Measurements from ENCODE around the gene RAP1A. TPM values are rescaled to one million over a fixed set of nuclear protein-coding genes. Genes with fewer than 3 reads are reported as not detected.

The RAP1A gene
- total and polyA plus RNA-seq, 2 experiments from 2014 or later = 37.6 to 40.0 TPM

DNA sequence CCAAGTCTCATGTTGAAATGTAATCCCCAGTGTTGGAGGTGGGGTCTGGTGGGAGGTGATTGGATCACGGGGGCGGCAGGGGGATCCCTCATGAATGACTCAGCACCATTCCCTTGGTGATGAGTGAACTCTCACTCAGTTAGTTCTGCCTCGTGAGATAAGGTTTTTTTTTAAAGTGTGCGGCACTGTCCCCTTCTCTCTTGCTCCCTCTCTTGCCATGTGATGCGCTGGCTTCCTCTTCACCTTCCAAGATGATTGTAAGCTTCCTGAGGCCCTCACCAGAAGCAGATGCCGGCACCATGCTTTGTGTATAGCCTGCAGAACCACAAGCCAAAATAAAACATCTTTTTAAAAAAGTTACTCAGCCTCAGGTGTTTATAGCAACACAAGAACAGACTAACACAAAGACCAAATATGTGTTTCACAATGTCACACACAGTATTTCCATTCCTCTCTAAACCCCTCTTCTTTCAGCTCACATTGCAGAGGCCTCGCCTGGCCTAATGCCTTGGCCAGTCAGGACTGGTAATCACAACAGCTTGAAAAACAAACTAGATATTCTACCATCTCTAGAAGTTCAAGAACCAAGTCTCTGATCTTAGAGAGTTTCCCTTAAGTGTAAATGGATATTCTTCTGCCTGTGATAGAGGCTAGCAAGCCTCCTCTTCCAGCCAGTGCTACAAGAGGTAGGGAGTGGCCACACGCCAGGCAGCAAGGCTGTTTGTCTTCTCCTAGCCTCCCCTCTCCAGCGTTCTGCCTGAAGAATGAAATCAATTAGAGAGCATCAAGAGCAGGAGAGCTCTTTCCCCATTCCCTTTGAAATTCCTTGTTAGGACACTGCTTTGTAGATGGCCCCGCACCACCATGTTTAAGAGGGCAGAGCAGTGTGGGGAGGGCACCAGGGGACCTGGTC, 19.6 kb upstream of the RAP1A start:
- H4K20me1 ChIP-seq (ENCODE audit: insufficient read depth) = no peaks in the 10 kb centered on the region
- in situ Hi-C loops (cut with MboI) = no loop called here
- no peaks in the 10 kb centered on the region for H3K27me3 ChIP-seq (replicated peaks; ENCODE audit: insufficient read depth)
- H3K79me2 ChIP-seq (ENCODE audit: insufficient read depth) = no peaks in the 10 kb centered on the region
- H3K9me3 ChIP-seq (ENCODE audit: low read depth) = no peaks in the 10 kb centered on the region
- DNase-seq = no peak
- H3K27ac ChIP-seq = no peak overlapping the region
- 86 to 91% methylated on average over 10 of the region's 10 CpGs for WGBS, 2 experiments (ENCODE audit: low coverage in 1 of 2, low lambda C conversion rate in 2 of 2, missing lambda C conversion rate in 2 of 2)
- H3K4me3 ChIP-seq = no peak overlapping the region
- H3K9me2 ChIP-seq (ENCODE audit: insufficient read depth) = no peaks in the 10 kb centered on the region
- no peak overlapping the region for H3K9ac ChIP-seq
- H2AFZ ChIP-seq = no peak overlapping the region
- H3K4me2 ChIP-seq (ENCODE audit: unreplicated experiment) = no peak overlapping the region
- no peaks in the 10 kb centered on the region for H3K36me3 ChIP-seq (ENCODE audit: low read depth)
- peaks cover 20% of the 10 kb centered on the region for H3F3A ChIP-seq (ENCODE audit: insufficient read depth)
- TF ChIP-seq EZH2 (IDR thresholded peaks at IDR 0.05; ENCODE audit: insufficient read depth, poor library complexity, severe bottlenecking) = no peak
- no peak for TF ChIP-seq EZH2phosphoT487 (IDR thresholded peaks at IDR 0.05; ENCODE audit: insufficient read depth, low read depth)
- H3K4me1 ChIP-seq (ENCODE audit: insufficient read depth) = peaks cover 10% of the 10 kb centered on the region

DNA sequence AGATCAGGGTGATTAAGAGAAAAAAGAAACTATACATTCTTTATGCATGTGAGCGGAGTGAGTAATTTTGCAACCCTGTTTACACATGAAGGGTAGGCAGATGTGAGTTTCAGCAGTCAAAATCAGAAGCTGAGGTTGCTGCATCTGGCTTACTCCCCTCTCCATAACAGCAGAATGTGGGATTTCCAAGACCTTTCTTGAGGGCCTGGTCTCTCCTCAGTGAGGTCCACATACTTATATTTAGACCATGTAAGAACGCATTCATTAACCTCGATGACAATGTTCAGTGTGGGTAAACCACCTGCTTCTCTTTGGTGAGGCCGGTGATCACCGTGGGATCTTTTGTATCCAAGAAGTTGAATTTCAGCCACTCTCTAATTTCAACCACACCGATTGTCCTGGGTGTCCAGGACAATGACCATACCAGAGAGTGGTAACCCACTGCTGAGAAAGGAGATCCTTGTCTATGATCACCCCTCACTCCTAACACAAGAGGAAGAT, 18.7 kb upstream of the RAP1A start:
- no peak overlapping the region for H3K9ac ChIP-seq
- no peaks in the 10 kb centered on the region for H3K9me3 ChIP-seq (ENCODE audit: low read depth)
- 72 to 78% methylated on average over 6 of the region's 6 CpGs for WGBS, 2 experiments (ENCODE audit: low coverage in 1 of 2, low lambda C conversion rate in 2 of 2, missing lambda C conversion rate in 2 of 2)
- H3F3A ChIP-seq (ENCODE audit: insufficient read depth) = peaks cover 29% of the 10 kb centered on the region
- H3K4me1 ChIP-seq (ENCODE audit: insufficient read depth) = peaks cover 19% of the 10 kb centered on the region
- no peak overlapping the region for H3K4me2 ChIP-seq (ENCODE audit: unreplicated experiment)
- no peak for DNase-seq
- H4K20me1 ChIP-seq (ENCODE audit: insufficient read depth) = no peaks in the 10 kb centered on the region
- no peak overlapping the region for H2AFZ ChIP-seq
- H3K79me2 ChIP-seq (ENCODE audit: insufficient read depth) = no peaks in the 10 kb centered on the region
- H3K27ac ChIP-seq = no peak overlapping the region
- no peaks in the 10 kb centered on the region for H3K36me3 ChIP-seq (ENCODE audit: low read depth)
- in situ Hi-C loops (cut with MboI) = no loop called here
- no peaks in the 10 kb centered on the region for H3K27me3 ChIP-seq (replicated peaks; ENCODE audit: insufficient read depth)
- TF ChIP-seq EZH2 (IDR thresholded peaks at IDR 0.05; ENCODE audit: insufficient read depth, poor library complexity, severe bottlenecking) (no peak), EZH2phosphoT487 (IDR thresholded peaks at IDR 0.05; ENCODE audit: insufficient read depth, low read depth) (no peak)
- no peak overlapping the region for H3K4me3 ChIP-seq
- no peaks in the 10 kb centered on the region for H3K9me2 ChIP-seq (ENCODE audit: insufficient read depth)

DNA sequence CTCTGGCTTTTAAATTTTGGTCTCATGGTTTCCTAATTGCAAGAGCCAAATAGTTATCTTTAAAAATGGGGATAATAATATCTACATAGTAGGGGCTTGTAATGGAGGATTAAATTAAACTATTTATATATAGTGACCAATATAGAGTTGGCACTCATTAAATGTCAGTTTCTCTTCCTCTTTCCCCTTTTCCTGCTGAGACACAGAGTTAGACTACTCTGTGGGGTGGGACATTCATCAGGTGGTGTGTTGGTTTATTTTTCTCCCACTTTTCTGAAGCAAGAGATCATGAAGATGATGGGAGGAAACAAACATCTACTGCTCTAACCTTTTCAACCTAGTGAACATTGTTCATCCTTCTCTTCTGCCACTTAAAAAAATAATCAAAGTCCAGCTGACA, 17.3 kb upstream of the RAP1A start:
- no peak for DNase-seq
- TF ChIP-seq EZH2phosphoT487 (IDR thresholded peaks at IDR 0.05; ENCODE audit: insufficient read depth, low read depth) (no peak), EZH2 (IDR thresholded peaks at IDR 0.05; ENCODE audit: insufficient read depth, poor library complexity, severe bottlenecking) (no peak)
- Histone ChIP-seq H3K4me1 (ENCODE audit: insufficient read depth) (peaks cover 25% of the 10 kb centered on the region), H4K20me1 (ENCODE audit: insufficient read depth) (no peaks in the 10 kb centered on the region), H2AFZ (no peak overlapping the region), H3F3A (ENCODE audit: insufficient read depth) (peaks cover 34% of the 10 kb centered on the region), H3K9me3 (ENCODE audit: low read depth) (no peaks in the 10 kb centered on the region), H3K9me2 (ENCODE audit: insufficient read depth) (no peaks in the 10 kb centered on the region), H3K36me3 (ENCODE audit: low read depth) (no peaks in the 10 kb centered on the region), H3K4me2 (ENCODE audit: unreplicated experiment) (no peak overlapping the region), H3K9ac (no peak overlapping the region), H3K4me3 (no peak overlapping the region), H3K79me2 (ENCODE audit: insufficient read depth) (no peaks in the 10 kb centered on the region), H3K27me3 (replicated peaks; ENCODE audit: insufficient read depth) (no peaks in the 10 kb centered on the region), H3K27ac (no peak overlapping the region)
- in situ Hi-C loops (cut with MboI) = no loop called here

DNA sequence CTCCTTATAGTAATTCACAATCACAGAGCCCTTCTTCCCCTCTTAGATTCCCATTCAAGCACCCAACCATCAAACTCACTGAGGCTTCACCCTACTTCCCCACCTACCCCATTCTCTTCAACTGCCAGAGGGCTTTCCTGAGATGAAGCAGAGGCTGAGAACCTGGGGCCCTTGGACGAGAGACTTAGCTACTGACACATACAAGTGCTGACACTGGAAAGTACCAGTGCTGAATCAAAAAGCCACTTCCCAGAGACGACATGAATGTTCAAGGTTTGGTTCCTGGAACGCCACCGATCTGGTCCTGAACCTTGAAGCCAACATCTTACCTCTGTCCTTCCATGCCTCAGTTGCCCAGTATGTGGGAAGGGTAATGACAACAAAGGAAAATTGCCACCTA, 16.6 kb upstream of the RAP1A start:
- peaks cover 21% of the 10 kb centered on the region for H3K4me1 ChIP-seq (ENCODE audit: insufficient read depth)
- TF ChIP-seq EZH2 (IDR thresholded peaks at IDR 0.05; ENCODE audit: insufficient read depth, poor library complexity, severe bottlenecking) = no peak
- TF ChIP-seq EZH2phosphoT487 (IDR thresholded peaks at IDR 0.05; ENCODE audit: insufficient read depth, low read depth) = no peak
- H3K36me3 ChIP-seq (ENCODE audit: low read depth) = no peaks in the 10 kb centered on the region
- H3K9ac ChIP-seq = no peak overlapping the region
- in situ Hi-C loops (cut with MboI) = no loop called here
- no peak for DNase-seq
- H3K27me3 ChIP-seq (replicated peaks; ENCODE audit: insufficient read depth) = no peaks in the 10 kb centered on the region
- no peaks in the 10 kb centered on the region for H3K9me2 ChIP-seq (ENCODE audit: insufficient read depth)
- H3K9me3 ChIP-seq (ENCODE audit: low read depth) = no peaks in the 10 kb centered on the region
- 93 to 98% methylated on average over 4 of the region's 4 CpGs for WGBS, 2 experiments (ENCODE audit: low coverage in 1 of 2, low lambda C conversion rate in 2 of 2, missing lambda C conversion rate in 2 of 2)
- H3K27ac ChIP-seq = no peak overlapping the region
- H2AFZ ChIP-seq = no peak overlapping the region
- H3K79me2 ChIP-seq (ENCODE audit: insufficient read depth) = no peaks in the 10 kb centered on the region
- H3K4me2 ChIP-seq (ENCODE audit: unreplicated experiment) = no peak overlapping the region
- H4K20me1 ChIP-seq (ENCODE audit: insufficient read depth) = no peaks in the 10 kb centered on the region
- peaks cover 29% of the 10 kb centered on the region for H3F3A ChIP-seq (ENCODE audit: insufficient read depth)
- H3K4me3 ChIP-seq = no peak overlapping the region

All from GM23248 (cell line).